Measurements from ENCODE around the gene DCDC2C.

DCDC2C gene

DNA sequence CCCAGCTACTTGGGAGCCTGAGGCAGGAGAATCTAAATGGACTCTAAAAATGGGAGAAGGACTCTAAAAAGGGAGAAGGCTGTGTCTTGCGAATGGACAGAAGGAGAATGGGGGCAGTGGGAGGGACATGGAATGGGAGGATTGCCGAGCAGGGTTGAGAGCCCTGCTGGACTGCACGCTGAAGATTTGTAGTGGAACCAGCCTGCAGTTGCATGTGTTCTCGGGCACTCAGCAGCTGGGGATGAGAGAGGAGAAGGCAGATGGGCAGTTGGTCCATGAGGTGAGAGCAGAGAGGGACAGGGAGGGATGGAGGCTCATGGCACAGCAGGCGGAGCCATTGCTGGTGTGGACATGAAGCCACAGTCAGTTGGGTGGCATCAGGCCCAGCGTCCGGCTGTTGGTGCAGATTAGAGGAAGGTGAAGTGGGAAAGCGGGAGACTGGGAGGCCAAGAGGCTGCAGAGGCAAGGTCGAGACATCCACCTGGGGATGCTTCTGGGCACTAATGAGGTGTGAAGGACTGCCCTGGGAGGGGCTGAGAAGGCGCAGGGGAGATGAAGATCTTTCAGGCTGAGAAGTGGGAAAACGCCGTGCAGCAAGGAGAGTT is 40.7 kb downstream of the DCDC2C start:
- no peak for DNase-seq (ENCODE audit: low read depth in 2 of 2)

DNA sequence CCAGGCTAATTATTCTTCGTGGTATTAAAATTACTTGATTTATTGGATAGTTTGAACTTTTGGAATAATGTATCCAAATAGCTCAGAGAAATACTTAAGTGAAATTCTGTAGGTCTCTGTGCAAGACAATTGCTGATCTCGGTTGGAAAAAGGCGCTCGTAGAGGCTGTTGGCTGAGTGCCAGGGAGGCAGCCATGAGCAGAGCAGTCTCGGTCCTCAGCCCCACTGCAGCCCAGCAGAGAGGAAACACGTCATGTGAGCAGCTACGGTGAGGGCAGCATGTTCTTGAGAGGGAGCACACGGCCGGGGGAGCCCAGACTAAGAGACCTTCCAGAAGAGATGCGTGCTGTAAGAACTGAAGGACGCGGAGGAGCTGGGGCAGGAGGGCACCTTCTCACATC is 42.5 kb downstream of the DCDC2C start:
- no peak for DNase-seq (ENCODE audit: low read depth in 2 of 2)

DNA sequence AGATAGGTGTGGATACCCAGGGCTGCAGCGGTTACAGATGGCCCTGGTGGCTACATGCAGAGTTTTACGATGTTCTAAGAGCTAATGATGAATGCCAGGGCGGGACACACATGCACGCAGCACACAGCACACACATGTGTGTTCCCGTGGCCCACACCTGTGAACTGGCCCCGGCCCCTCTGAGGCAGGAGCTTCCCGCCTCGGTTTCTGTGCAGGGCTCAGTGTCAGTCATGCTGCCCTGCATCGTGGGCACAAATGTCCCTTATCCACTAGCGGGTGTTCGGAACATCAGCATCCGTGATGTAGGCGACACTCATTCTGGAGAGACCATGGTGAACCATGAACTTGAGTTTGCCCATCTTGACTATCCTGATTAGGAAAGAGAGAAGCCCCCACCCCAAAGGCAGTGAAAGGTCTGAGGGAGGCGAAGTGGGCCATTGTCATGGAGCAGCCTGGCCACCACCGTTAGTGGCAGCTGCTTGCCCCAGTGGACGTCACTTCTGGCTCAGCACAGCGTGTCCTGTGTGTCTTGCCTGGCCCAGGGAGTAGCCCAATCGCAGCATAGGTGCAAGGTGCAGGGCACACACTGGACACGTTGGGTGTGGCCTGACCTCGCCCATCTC is 43.8 kb downstream of the DCDC2C start:
- no peak for DNase-seq (ENCODE audit: low read depth in 2 of 2)

DNA sequence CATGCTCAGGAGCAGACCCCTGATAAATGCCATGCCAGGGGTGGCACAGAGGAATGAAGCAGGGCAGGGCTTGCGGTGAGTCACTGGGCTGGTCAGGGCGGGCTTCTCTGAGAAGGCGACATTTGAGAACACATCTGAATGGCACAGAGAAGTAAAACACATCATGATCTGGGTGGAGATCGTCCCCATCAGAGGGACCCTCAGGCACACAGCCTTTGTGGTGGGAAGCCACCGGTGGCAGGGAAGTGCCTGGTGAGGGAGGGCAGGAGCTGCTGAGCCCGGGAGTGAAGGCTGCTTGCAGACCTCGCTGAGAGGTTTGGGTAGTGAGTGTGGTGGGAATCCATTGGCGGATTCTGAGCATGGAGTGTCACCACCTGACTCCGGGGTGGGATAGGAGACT is 44.5 kb downstream of the DCDC2C start:
- no peak for DNase-seq (ENCODE audit: low read depth in 2 of 2)

DNA sequence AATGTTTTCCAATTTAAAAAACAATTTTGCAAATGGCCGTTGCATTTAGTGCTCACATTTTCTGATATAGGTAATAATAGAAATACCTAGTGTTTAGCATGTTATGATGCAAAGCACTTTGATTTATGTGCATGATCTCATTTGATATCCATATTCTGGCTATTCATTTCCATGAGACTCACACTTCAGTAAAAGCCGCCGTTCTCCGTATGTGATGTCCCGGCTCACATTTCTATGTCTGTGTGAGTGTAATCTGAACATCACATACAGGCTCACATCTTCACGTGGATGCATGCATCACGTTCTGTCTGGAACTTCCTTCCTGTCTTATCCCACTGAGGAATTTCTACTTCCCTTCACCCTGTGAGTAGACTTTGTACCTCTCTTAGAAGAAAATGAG is 45.8 kb downstream of the DCDC2C start:
- no peak for DNase-seq (ENCODE audit: low read depth in 2 of 2)

DNA sequence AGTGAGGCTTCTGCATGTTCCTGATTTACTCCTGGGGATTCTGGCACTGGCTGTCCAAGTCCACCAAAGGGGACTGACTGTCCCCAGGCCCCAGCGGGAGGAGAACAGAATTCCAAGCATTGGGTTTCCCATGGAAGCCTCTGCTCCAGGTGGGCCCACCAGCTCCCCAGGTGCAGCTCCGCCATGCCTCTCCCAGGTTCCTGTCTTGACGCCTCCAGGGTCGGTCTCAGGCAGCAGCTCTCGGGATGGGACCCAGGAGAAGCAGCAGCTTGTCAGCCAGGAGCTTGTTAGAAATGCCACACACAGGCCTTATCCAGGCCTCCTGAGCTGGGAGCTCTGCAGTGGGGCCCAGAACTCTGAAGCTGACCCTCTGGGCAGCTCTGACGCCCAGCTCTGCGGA is 47.9 kb downstream of the DCDC2C start:
- DNase-seq (ENCODE audit: low read depth in 2 of 2): no peak

DNA sequence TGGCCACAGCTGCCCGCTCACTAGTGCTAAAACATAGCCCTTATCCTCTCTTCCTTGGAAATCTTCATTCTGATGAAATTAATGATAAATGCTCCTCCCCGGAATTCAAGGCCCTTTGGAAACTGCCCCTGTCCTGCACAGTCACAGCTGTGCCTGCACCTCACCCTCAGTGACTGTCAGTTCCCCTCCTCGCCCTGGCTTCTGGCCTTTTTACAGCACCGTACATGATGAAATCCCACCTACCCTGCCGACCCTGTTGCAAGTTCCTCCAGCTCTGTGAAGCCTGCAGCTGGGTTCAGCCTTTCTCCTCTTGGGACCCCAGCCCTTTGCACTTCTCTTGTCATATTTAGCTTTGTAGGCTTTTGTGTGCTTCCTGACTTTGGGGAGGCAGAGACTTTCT is 48.4 kb downstream of the DCDC2C start:
- DNase-seq (ENCODE audit: low read depth in 2 of 2): no peak

DNA sequence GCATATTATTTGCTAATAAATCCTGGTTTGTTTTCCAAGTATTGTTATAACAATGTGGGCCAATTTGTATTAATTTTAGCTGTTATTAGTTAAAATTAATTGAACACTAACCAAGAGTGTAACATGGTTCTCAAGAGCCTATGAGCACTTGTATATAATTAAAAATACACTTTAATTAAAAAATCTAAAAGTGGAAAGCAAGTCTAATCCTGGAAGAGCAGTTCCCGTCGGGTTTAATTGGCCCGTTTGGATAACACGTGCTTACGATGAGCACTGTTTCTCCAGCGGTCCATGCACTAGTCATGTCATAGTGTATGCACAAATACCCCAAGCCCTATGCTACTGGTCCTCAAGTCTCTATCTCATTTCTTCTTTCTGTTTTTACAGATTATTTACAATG is 49.0 kb downstream of the DCDC2C start:
- no peak for DNase-seq (ENCODE audit: low read depth in 2 of 2)

DNA sequence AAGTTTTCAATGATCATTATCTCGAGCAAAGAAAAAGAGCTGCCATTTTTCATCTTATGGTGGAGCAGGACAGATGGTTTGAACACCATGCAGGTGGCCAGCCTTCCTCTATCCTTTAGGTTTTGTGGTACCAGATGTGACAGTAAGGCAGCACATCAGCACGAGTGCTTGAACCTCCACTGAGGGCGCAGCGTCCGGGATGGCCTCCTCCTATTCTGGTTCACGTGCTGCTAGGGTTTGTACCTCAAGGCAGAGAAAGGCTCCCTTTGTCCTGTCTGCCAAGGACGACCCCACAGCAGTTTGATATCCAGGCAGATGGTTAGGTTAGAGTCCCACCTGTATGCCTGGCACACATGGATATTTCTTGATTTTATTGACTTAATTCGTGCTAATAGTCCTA is 50.2 kb downstream of the DCDC2C start:
- DNase-seq (ENCODE audit: low read depth in 2 of 2): no peak

DNA sequence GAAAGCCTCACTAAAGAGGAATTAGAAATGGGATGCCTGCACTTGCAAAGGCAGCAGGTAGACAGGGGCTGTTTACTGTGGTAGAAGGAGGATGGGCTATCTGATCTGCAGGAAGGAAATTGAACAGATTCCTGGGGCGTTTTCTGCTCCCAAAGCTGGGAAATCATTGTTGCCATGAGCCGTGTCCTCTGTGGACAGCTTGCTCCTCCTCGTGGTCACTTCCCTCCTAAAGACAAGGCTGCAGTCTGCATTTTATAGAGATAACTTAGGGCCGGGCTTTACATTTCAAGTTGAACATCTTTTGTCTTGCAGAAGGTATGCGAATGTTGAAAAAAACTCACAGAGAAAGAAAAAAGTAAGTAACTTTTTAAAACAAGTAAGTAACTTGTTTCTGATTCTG is 50.9 kb downstream of the DCDC2C start:
- DNase-seq (ENCODE audit: low read depth in 2 of 2): no peak

DNA sequence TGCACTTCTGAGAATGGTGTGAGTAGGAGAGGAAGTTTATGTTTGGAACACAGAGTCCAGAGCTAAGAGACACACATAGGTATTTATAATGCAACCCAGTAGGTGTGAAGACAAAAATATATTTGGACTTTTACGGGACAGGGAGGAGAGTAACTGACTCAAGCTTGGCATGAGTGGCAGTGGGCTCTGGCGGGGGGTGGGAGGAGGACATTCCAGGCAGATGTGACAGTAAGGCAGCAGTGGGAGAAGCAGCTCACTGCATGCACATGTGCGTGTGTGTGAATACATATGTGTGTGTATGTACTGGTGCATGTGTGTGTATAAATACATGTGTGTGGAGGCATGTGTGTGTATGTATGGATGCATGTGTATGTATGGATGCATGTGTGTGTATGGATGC is 51.4 kb downstream of the DCDC2C start:
- DNase-seq (ENCODE audit: low read depth in 2 of 2): no peak

DNA sequence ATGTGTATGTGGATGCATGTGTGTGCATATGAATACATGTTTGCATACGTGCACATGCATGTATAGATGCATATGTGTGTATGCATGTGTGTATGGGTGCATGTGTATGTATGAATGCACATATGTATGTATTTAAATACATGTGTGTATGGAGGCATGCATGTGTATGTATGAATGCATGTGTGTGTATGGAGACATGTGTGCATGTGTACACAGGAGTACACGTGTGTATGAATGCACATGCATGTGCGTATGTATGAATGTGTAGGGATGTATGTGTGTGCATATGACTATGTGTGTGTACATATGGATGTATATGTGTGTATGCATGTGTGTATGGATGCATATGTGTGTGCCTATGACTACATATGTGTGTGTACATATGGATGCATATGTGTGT is 51.9 kb downstream of the DCDC2C start:
- DNase-seq (ENCODE audit: low read depth in 2 of 2): no peak

DNA sequence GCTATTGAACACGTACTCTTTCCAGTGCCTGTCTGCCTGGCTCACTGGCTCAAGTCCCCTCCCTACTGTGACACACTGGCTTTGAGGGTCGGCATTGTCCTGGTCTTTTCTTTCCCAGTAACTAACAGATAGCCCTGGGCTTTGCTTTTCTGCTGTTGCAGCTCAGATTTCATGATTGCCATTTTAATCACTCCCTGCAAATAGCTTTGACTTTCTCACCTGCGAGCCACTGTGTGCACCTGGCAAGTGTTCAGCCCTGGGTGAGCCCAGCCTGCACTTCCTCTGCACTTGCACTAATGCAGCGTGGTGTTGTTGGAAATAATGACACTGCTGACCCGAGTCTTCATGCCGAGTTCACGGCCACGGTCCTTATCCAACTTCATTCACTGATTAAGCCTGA is 52.9 kb downstream of the DCDC2C start:
- no peak for DNase-seq (ENCODE audit: low read depth in 2 of 2)

DNA sequence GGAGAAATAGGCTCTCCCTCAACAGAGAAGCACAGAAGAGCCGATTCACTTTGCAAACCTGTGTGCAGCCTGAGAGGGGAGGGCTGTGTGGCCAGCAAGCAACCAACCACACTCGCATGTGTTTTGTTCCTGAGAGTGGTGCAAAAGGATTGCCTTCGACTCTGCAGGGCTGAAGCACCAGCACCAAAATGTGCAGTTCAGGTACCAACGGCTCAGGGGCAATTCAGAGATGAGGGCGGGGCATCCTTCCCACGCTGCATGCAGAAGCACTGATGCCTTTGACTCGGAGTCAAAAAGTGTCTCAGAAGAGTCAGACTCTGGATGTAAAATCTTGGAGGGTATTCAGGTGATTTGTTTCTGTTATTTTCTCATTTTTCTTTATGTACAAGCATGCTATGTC is 55.5 kb downstream of the DCDC2C start:
- no peak for DNase-seq (ENCODE audit: low read depth in 2 of 2)

DNA sequence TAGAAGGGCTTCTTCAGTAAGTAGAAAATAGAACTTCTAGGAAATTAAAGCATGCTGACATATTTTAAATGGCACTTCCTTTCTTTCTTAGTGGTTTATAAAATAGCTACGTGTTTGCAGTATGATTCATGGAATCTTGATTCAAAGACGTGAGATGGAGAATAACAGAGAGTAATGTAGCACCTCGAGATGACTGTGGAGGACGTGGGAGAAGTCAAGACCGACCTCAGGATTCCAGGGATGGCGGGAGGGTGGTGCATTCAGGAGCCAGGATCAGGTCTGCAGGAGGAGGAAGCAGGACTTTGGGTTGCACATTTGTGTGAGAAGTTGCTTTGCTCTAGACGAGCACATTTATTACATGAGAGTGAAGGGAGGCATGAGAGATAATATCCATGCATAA is 56.0 kb downstream of the DCDC2C start:
- no peak for DNase-seq (ENCODE audit: low read depth in 2 of 2)

DNA sequence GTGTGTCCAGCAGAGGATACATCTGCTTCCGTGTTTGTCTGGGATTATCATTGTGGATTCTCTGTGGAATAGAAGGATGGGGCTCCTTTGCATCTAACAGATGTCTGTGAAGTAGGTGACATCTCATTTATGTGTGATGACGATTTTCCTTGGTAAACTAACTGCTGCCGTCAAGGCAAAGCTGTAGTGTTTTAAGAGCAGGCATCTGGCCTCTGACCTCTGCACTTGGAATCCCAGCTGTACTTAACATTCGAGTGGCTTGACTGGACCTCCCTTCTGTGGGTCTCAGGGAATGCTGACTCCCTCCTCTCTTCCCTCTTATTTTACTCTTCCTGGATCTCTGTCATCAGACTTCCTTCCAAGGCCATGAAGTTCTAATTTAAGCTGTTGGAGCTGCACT is 56.4 kb downstream of the DCDC2C start:
- DNase-seq (ENCODE audit: low read depth in 2 of 2): no peak

DNA sequence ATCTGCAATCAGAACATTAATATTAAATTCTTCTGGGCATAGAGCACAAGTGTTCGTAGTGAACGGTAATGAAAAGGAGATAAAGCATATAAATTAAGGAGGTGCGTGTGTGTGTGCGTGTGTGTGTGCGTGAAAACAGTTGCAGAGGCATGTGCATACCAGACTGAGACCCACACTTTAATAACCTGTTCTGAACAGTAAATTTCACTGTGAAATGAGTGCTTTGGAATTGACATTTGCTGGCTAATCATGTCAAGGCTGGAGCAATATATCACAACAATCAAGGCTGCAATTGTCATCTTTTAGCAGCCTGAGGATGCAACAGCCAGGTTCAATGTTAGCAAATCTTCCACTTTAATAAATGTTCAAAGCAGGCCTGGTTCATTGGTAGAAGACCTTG is 57.9 kb downstream of the DCDC2C start:
- DNase-seq (ENCODE audit: low read depth in 2 of 2): no peak

DNA sequence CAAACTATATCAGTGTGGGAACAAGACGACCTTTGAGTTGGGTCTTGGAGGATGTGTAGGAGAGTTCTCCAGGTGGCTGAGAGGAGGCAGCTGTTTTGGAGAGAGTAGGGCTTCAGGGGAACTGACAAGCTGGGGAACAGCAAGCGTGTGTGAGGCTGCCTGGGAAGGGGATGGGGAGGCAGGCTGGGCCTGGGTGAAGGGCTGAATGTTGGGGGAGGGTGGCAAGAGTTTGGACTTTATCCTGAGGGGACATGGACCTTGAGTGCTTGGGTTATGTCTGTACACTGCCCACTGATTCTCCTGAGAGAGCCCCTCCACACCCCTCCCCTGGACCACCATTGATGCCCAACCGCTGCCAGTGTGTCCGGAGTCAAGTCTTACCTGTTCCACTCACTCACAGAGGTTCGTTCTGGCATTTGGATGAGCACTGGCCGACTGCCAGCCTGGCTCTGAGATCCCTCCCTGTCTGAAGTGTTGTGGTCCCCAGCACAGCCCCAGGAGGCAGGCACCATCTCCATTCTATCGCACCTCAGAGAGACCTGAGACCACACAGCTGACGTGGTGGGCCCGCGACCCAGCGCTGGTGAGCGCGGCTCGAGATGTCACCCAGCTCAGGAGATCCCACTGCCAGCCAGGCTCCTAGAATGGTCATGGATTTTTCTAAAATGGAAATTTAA is 59.5 kb downstream of the DCDC2C start:
- DNase-seq (ENCODE audit: low read depth in 2 of 2): no peak

DNA sequence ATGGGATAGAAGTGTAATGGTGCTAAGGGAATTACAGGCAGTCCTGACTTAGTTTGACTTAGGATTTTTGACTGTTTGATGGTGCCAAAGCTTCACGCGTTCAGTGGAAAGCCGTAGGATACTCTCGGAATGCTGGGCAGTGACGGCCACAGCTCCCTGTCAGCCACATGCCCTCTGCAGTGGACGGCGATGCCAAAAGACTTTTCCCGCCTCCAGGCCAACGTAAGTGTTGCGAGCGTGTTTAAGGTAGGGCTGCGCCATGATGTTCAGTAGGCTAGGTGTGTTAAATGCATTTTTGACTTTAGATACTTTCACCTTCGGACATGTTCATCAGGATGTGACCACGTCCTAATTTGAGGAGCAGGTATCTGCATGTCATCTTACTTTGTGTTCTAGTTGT is 63.4 kb downstream of the DCDC2C start:
- DNase-seq (ENCODE audit: low read depth in 2 of 2): no peak

DNA sequence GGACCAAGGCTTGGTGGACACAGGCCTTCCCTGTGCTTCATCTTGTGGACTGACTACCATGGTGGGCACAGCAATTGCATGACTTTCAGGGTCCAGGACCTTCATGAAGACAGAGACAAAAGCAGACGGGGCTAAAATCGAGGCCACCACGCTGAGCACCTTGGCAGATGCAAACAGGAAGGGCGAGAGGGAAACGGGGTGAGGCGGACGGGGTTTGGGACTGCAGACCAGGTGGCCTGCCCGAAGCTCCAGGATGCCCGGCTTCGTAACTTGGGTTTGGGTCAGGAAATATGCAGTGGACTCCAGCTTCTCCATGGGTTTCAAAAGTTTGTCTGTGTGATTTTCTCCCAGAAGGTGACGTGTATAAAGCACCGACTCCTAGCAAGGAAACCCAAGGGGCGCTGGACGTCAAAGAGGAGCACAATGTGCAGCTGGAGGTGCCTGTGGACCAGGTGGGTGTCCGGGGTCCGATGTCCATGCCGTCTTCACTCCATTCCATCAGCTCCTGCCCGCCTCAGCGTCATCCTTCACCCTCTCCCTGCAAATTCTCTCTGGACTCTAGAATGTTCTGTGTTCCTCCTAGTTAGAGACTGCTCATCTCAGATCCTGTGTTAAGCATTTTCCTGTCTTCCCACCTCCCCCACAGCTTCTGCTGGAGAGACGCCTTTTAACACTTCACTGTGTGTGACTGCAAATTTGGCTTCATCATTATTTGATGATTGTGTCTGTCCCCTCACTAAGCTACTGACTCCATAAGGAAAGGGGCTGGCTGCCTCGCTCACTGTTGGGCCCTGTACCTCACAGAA is 65.8 kb downstream of the DCDC2C start:
- no peak for DNase-seq (ENCODE audit: low read depth in 2 of 2)

DNA sequence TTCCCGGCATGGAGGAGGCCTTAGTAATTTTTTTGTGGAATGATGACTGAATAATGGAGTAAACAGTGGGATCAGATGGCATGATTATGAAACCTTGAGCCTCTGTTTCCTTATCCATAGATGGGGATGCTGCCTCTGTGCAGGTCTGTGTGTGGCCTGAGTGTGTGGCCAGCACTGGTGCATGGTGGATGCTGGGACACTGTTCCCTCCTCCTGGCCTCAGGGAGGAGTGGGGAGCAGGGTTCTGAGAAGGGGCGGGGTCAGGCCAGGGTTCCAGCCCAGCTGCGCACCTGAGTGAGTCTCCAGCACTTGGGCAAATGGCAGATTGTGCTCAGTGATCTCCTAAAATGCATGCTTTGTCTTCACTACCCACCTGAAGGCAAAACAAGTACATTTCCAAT is 66.4 kb downstream of the DCDC2C start:
- no peak for DNase-seq (ENCODE audit: low read depth in 2 of 2)

DNA sequence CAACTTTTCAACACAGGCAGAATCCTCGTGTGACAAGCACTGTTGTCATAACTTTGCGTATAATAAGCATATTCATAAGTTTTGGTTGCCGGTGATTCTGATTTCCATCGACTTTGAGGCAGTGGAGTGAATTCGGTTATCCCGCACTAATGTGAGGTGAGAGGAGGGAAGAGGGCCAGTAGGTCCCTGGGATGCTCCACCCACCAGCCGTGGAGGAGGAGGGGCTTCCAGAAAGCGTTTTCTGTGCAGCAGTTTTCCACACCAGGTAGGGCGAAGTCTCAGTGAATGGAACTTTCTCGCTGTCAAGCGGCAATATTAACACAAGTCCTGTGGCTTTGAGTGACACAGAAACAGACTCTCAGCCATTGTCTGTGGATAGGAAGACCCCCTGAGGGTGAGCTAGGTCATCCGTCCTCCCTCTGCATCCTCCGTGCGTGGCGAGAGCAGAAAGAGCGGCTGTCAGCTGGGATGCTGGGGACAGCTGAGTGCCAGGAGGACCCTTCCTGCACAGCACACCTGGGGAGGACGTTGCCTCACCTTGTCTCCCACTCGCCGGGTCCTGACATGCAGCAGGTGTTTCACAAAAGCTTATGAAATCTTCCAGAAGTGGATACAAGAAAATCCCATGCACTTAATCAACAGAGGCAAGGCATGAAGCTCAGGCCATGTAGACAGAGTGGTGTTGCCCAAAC is 67.5 kb downstream of the DCDC2C start:
- no peak for DNase-seq (ENCODE audit: low read depth in 2 of 2)
